ENCODE data around the gene HMX1.

The HMX1 gene

DNA sequence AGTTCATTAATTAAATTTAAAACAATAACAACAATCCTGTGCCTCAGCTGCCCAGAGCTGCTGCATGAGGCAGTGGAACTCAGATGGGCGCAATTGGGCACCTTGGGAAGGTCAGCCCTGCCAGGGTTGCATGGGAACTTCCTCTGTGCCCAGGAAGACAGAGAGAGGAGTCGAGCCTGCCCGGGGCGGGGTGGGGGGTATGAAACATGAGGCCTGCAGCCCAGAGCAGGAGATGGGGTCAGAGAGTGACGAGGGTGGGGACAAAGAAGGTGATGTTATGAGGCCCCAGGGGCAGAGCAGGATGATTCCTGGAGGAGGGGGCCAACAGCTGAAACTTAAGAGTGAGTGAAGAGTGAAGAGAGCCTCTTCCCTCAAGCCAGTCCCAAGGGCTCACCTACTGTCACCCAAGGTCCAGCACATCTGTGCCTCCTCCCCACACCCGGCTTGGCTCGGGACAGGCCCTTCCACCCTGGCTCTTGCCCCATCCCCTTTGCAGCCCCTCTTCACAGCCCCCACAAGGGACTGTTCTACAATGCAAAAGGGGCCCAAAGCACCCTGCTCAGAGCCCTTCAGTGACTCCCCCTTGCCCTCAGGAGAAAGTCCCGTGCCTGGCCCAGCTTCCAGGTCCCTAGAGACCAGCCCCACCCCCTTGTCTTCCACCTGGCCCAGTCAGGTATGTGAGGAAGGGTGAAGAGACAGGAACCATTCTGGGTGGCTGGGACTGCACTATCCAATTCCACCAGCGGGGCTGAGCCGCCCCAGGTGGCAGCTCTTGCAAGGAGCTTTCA, 31.4 kb downstream of the HMX1 start:
- DNase-seq (ENCODE audit: low read depth), result no peak

DNA sequence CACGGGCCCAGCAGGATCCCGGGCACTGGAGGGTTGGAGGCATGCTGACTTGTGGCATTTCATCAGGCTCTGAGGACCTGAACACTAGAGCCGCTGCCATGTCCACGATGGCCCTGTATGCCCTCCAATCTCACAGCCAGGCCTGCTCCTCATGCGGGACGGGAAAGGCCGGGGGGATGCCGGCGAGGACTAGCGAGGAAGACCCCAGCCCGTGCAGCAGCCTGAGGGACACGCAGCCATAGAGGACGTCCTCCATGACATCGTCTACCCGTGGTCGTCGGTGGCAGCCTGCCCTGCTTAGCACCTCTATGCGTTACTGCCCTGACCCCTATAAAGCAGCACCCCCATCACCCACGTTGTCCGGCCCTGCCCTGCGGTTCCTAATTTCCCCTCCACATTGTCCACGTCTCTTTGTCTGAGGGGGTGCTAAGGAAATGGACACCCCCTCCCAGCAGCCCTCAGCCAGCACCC, 32.6 kb downstream of the HMX1 start:
- DNase-seq (ENCODE audit: low read depth), result no peak

DNA sequence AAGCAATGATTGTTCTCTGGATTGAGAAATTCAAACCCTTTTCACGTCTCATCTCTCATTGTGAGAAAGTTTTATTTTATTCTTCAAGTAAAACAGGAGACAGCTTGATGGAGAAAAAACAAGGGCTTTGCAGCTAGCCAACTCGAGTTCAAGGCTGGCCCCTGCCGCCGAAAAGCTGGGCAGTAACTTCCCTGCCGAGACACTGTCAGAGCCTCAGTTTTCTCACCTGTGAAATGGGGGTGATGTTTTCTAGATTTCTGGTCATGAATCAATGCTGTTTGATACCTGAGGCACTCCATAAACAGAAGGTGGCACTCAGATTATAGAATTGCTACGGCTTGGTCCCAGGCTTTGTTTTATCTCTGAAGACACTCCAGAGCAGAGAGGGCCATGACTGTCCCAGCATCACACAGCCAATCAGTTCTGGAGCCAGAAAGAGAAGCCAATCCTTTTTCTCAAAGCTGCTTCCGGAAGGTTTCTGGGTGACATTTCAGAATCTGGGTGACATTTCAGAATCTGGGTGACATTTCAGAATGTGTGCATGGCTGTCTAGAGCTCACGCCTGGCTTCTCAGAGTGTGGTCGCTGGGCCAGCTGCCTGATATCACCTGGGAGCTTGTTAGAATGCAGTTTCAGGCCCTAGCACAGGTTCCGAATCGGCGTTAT, 33.2 kb downstream of the HMX1 start:
- DNase-seq (ENCODE audit: low read depth), result no peak

DNA sequence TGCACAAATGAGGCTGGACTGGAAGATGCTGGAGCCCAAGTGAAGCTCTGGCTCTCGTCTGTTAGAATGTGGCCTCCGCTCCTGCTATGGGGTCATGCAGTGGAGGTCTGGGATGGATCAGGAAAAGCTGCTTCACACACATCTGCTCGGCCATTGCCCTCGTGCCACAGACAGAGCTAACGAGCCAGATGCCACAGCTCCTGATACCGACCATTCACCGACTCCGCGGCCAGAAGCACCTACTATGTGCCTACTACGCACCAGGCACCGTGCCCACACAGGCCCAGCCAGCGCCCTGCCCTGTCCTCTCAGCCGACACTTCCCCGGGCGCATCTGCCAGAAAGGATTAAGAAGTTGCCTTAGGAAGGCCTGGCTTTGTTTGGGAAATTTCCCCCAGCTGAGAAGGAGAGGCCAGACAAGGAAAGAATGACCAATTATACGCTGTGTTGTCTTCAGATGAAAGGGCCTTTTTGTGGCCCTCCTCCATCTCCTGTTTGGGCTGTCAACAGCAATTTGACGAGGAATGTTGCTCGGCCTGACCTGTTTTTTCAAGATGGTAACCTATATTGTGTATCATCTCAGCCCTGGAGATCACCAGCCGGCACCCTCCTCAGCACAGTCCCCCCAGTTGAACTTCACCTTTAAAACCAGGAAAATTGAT, 34.3 kb downstream of the HMX1 start:
- no peak for DNase-seq (ENCODE audit: low read depth)

DNA sequence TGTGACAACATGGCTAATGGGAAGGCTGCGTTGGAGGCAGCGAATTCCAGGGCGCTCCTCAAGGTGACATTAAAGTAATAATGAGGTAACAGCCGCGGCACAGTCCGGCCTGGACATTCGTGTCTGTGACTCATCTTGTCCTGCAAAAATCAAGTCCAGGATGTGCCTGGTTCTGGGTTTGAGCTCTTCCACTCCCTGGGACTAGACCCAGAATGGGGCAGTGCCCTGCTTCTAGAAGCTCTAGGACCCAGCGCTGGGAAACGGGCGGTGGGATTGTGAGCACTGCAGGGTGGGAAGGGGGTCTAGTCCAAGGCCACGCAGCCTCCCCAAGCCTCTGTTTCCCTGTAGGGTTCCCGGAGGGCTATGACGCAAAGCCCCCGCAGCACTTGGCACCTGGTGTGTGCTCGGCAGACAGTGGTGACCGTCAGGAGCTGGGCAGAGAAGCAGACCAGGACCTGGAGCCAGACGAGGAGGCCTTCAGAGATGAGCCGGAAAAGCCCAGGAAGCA, 34.9 kb downstream of the HMX1 start:
- DNase-seq (ENCODE audit: low read depth), result no peak

DNA sequence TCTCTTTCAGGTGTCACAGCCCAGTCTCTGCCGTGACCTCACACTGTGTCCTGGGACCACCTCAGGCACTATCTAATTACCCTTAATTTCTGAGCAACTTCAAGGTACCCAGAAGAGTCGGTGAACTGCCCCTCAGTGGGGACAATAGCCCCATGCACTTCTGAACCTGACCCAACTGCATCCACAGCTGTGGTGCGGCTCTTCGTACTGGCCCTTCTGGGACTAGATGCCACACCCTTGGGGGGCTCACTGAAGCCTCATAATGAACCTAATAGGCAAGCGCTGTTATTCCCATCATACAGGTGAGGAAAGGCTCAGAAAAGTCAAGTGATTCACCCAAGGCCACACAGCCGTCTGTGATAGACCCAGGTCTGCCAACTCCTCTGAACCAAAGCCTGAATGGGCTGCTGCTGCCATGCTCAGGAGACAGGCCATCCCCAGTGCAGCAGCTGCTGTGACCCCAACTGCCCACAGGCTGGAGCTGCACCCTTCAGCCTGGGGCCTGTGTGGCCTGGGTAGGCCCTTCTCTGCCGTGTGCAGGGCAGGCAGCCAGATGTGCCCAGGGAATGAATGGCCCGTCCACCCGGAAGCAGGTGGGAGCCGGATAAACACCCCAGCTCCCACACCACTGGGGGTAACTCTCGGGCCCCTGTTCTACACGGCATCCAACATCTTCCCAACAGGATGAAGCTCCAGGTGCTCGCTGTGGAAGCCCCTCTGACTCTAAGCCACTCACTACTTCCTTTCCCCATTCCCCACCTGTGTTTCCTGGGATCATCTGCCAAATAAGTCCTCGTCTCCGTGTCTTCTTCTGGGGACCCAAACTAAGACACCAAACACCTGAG, 35.9 kb downstream of the HMX1 start:
- DNase-seq (ENCODE audit: low read depth), result no peak

DNA sequence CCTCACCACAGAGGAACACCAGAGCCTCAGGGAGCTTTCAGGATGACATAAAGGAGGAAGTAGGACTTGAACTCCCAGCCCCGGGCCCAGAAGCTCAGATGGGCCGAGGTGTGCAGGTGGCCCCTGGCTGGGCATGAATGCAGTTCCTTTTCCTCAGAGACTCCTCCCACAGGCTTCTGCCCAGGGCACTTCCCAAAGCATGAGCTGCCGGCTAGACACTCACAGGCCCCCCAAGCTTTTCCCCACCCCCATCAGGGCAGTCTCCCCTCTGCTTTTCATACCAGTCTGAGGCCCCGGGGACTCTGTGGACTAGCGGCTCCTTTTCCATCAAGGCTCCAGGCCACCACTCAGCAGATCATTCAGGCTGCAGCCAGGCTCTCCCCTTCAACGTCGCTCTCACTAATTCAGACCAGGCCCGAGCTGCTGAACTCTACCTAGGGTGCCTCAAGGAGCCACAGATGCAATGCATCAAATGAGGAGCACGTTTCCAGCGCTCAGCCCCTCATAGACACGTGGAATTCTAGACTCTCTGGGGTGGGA, 36.9 kb downstream of the HMX1 start:
- no peak for DNase-seq (ENCODE audit: low read depth)

DNA sequence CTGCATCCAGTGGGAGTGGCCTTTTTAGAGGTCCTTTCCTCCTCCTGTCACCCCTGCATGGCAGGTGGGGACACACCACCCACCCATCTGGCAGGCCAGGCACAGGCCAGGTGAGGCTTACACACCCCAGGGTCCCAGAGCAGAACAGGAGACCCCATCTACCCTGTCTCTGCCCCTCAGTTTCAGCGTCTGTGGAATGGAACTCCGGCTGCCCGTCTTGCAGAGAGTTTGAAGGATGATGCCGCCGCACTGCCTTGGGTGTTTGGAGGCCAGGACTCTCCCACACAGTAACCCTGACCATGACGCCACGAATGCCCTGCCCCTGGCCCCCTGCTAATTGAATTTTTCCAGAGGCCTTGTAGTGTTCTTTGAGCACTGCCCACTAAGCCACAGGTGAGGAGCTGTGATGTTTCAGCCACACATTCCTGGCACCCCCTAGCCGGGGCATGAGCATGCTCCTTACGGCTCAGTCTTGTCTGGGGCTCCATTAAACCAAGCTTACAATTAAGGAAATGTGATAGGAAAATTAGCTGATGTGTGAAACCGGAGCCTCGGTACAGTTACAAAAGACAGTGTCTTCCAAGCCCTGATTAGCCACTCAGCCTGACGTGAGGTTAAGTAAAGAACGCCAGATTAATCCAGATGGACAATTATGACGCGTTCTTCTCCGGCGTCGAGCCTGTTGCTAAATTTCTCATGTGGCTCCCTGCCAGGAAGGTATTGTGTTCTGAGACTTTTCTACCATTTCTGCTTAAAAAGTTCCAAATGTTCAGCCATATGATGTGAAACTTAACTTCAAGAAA, 39.3 kb downstream of the HMX1 start:
- no peak for DNase-seq (ENCODE audit: low read depth)

DNA sequence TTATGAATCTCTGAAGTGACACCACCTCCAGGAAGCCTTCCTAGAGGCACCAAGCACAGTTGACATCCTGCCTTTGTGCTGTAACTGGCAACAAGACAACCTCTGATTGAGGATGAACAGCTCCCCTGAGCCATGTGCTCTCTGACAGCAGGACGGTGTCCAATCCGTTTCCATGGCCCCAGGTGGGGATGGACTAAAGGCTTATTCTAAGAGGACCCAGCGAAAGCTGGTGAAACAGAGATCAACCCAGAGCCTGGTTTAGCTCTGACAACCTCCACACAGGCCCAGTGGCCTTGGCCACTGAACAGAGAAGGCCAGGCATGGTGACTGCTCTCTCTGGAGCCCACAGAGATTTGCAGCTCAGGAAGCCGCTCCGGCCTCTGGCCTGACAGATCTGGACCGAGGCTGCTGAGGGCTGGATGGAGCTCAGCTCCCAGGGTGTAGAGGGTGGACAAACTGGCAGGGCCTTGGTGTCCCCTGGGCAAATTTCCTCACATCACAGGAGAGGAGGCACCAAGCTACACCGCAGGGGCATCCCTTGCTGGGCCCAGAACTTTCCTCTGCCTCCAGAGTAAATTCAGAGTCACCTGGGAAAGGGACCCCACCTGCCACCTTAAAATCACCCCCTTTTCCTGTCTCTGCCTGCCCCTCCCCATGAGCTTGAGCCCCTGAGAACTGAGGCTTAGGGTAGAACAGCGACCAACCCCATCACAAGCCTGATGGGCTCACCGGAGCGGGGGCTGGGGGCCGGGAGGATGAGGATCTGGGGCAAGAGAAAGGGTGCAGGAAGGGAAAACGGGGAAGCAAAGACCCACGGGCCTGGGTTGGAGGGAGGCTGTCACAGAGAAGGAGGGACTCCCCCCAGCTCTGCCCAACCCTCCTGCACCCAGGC, 40.2 kb downstream of the HMX1 start:
- DNase-seq (ENCODE audit: low read depth), result no peak

DNA sequence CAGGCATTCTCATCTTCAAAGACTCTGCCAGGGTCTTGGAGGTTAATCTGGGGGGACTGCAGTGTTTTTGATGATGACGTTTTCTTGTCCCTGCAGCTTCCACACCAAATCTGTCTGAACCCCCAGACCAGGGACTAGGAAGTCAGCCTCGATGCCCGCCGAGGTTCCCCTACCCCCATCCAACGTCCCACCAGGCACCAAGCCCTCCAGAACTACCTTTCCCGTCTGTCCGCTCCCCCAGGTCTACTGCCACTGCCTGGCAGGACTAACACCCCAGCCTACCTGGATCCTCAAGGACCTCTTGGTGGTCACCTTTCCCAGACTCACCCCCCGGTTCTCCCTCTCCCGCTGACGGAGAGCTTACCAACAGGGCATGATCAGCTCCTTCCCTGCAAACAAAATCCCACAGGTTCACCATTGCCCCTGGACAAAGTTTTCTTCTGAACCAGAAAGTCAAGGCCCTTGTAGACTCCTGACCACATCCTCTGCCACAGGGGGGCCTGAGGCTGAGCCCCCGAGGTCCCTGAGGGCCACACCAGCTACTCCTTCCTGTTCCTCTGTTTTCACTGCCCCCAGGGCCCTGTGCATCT, 40.9 kb downstream of the HMX1 start:
- DNase-seq (ENCODE audit: low read depth), result no peak

DNA sequence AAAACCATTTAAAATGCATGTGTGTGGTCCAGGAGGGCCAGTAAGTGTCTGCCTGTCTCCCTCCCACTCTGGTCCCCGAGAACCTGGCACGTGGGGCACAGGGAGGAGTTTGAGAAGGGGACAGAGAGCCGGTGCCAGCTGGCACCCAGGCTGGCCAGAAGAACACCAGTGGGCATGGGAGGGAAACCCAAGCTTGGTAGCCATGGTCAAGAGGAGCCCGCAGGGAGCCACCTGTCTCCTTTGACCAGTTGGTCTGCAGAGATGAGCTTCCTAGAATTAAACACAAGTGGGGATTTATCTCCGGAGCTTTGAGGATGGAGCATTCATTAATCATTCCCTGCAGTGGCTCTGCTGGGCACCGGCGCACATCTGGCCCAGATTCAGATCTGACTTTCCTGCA, 41.6 kb downstream of the HMX1 start:
- DNase-seq (ENCODE audit: low read depth), result no peak

DNA sequence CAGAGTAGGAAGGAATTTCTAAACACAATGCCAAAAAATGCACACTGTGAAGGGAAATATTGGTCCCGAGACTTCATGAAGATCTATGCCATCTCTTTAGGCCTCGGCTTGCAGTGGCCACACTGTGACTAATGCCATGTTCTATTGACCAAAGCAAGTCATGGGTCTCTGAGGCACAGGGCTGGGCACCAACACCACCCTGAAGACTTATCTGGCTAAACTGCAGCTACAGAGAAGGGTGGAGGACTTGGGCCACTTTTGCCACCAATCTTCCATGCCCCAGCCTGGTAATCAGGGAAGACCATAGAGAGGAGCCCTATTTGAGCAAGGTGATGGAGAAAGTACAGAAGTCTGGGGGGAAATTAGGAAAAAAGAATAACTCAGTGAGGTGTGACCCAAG, 42.1 kb downstream of the HMX1 start:
- DNase-seq (ENCODE audit: low read depth), result no peak

DNA sequence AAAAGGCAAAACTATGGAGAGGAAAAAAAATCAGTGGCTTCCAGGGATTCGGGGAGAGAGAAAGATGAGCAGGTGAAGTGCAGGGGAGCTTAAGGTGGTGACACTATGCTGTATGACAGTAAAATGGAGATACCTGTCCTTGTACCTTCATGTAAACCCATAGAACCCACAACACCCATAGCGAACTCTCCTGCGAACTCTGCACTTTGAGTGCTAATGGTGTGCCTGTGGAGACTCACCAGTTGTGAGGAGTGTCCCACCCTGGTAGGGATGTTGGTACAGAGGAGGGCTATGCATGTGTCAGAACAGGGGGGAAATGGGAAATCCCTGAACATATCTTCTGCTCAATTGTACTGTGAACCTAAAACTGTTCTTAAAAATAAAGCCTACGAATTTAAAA, 42.8 kb downstream of the HMX1 start:
- DNase-seq (ENCODE audit: low read depth), result no peak

DNA sequence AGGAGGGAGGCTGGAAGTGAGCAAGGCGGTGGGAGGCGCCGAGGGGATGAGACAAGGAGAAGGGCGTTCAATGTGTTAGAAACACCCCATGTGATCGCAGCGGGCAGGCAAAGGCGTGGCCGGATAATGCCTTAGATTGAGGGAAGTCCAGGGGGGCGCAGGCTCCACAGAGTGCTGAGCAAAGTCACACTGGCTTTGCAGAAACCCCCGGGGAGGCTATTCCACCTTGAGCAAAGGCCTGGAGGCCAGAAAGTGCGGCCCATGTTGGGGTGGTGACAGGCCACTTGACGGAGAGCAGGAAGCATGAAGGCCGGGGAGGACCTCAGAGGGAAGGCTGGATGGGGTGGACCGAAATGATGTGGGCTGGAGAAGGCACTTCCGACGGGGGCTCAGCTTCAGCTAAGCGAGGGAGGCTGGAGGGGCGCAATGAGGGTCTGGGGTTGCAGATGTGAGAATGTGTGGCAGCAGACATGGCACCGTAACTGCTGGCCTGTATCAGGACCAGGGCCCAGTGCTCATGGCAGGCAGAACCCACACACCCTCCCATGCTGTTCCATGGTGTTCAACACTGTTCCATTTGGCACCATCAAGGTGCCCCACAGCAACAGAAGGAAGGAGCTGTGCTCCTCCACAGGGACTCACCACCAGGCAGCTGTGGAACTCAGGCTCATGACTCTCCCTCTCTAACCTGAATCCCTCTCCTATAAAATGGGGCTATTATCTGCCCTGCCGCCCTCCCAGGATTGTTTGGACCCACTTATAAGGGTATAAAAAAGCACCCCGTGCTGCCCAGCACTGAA, 50.3 kb downstream of the HMX1 start:
- DNase-seq (ENCODE audit: low read depth), result no peak

DNA sequence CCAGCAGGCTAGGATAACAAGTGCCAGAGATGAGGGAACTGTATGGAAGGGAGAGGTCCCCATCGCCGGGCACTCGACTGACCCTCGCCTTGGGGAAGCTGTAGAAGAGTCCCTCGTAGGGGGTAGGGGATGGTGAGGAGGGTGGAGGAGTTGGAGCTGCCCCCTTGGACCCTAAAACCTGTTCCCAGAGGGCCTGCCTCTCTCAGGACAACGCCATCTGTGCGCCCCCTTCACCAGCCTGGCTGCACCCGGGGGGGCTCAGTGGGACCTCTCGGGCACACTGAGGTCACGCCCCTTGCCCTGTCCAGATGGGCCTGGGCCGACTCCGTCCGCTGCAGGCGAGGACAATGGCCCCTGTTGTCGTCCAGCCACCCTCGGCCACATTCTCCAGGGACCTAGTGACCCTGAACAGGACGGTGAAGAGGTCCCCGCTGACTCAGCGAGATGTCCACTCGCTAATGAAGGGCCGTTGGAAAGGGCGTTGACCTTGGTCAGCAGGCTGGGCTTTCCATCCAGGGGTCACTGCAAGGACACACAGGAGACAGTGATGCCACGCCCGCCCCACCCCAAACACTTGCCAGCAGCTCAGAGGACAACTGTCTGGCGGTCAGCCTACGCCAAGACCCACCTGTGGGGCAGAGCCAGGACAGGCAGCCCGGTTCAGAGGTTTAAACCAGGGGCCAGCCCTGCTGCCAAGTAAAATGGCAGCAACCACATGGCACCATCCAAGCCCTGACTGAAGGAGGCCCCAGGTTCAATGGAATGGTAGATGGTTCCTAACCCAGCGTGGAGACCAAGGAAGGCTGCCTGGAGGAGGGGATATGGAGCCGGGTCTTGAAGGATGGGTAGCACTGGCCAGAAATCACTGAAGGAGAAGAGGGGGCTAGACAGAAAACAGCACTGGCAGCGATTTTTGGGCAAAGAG, 51.2 kb downstream of the HMX1 start:
- no peak for DNase-seq (ENCODE audit: low read depth)

DNA sequence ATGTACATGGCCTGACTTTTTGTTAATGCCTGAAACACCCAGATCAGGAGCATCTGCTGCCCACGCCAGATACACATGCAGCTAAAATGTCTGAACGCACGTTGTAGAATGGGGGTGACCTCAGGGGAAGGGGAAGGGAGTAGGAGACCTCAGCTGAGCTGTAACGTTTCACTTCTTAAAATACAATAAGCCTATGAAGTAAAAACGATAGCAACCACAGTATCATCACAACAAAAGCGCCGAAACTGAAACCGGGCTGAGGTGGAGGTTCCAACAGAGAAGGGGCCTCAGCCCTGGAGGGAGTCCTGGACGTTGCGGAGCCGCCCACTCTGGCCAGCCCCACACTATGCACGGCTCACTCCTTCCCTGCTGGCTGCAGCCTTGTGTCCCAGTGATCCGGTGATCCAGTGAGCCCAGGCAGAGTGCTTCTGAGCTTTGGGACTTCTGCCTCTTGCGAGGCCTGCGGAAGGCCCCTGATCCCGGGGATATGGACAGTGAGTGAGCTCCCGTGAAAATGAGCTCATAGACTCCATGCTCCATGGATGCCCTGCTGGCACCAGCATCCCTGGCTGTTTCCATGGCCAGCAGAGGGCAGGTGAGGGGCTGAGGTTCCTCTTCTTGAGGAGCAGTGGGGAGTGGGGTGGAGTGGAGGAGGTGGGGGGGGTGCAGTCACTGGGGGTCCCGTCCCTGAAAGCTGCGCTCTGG, 52.0 kb downstream of the HMX1 start:
- DNase-seq (ENCODE audit: low read depth), result no peak

DNA sequence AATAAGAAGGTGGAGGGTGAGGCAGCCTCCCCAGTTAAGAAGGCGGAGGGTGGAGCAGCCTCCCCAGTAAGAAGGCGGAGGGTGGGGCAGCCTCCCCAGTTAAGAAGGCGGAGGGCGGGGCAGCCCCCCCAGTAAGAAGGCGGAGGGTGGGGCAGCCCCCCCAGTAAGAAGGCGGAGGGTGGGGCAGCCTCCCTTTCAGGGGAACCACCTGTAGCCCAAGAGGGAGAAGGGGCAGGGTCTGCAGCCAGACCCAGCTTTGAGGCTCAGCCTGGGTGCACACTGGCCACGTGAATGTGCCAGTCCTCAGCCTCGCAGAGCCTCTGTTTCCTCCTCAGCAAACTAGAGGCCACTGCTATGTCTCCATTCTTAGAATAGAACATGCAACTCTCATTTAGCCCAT, 52.6 kb downstream of the HMX1 start:
- no peak for DNase-seq (ENCODE audit: low read depth)

Measured in EH (cell line).